GM12878 (cell line): ENCODE measurements around the gene STK11. TPM values are rescaled to one million over a fixed set of nuclear protein-coding genes. Genes with fewer than 3 reads are reported as not detected.

ENCODE experiments used
- ATAC-seq: fragments of 200-7000 bp; cut with Tn5 transposase; 3 replicates; pipeline ENCODE4 v1.9.1; 2020; ENCODE audit warnings: mild to moderate bottlenecking, moderate library complexity
- BruUV-seq: library from RNA; stranded (reverse); fragments of 400-500 nt; replicated peaks from 2 replicates; lab custom pipeline; 2021; lab: Mats Ljungman, UMichigan
- CTCF ChIA-PET: fragments of 300-600 bp; sonication (Branson Sonifier 250); formaldehyde crosslinking; extraction: SDS; loops from one replicate; lab custom pipeline; 2021; ENCODE audit warnings: inconsistent platforms; lab: Yijun Ruan, JAX
- POLR2A ChIA-PET: fragments of 350-600 bp; formaldehyde crosslinking; extraction: SDS; loops from one replicate; lab custom pipeline; 2021; ENCODE audit warnings: inconsistent platforms; lab: Charles Lee
- RAD21 ChIA-PET: fragments of 300-600 bp; sonication (Branson Sonifier 250); formaldehyde crosslinking; loops from one replicate; lab custom pipeline; 2023; ENCODE audit warnings: antibody characterized with exemption; ENCODE audit not compliant: unreplicated experiment; lab: Charles Lee
- SMC1A ChIA-PET: fragments of 300-600 bp; sonication (Branson Sonifier 250); formaldehyde crosslinking; loops from one replicate; lab custom pipeline; 2023; ENCODE audit not compliant: unreplicated experiment, uncharacterized antibody; lab: Charles Lee
- DNase-seq: peaks from one replicate; pipeline ENCODE4 v3.0.0-alpha.2; 2011; ENCODE audit warnings: low read depth, low spot score
- FAIRE-seq: peaks from 3 replicates; lab custom pipeline; 2011; peaks lifted over from hg19 to GRCh38; lab: Jason Lieb, UNC
- H2AFZ ChIP-seq: 2 replicates; pipeline ENCODE4 v1.6.0; 2011; ENCODE audit warnings: low read depth, low read length, control low read depth; ENCODE audit not compliant: control insufficient read depth
- H3K27ac ChIP-seq: 2 replicates; pipeline ENCODE4 v1.5.1; 2011; ENCODE audit warnings: control low read depth; ENCODE audit not compliant: control insufficient read depth, insufficient read depth
- H3K27me3 ChIP-seq, 2 experiments: replicated peaks in 1 of 2; 2 replicates each; pipeline versions ENCODE4 v1.6.0 to v1.6.1; 2011; ENCODE audit warnings: low read length in 1 of 2; ENCODE audit not compliant: control insufficient read depth in 2 of 2, insufficient read depth in 2 of 2
- H3K36me3 ChIP-seq, 2 experiments: 2 replicates each; pipeline ENCODE4 v1.5.1; 2011; ENCODE audit warnings: low read length in 1 of 2; ENCODE audit not compliant: control insufficient read depth in 2 of 2, insufficient read depth in 2 of 2
- H3K4me1 ChIP-seq: 2 replicates; pipeline ENCODE4 v1.6.1; 2011; ENCODE audit warnings: mild to moderate bottlenecking, low read length, moderate library complexity, mixed read lengths; ENCODE audit not compliant: control insufficient read depth, insufficient read depth
- H3K4me2 ChIP-seq: 2 replicates; pipeline ENCODE4 v1.6.0; 2011; ENCODE audit warnings: control low read depth; ENCODE audit not compliant: control insufficient read depth, insufficient read depth
- H3K4me3 ChIP-seq: fragments of 200-600 bp; sonication (generic); 2 replicates; pipeline ENCODE4 v1.5.1; 2016
- H3K79me2 ChIP-seq: 2 replicates; pipeline ENCODE4 v1.6.0; 2011; ENCODE audit warnings: low read length; ENCODE audit not compliant: control insufficient read depth, insufficient read depth
- H3K9ac ChIP-seq: 2 replicates; pipeline ENCODE4 v1.8.0; 2011; ENCODE audit warnings: low read length, control low read depth, mixed read lengths; ENCODE audit not compliant: control insufficient read depth, insufficient read depth
- H3K9me3 ChIP-seq: replicated peaks from 3 replicates; pipeline ENCODE4 v1.5.1; 2011; ENCODE audit warnings: mild to moderate bottlenecking, low read length; ENCODE audit not compliant: control insufficient read depth, insufficient read depth
- H4K20me1 ChIP-seq: 2 replicates; pipeline ENCODE4 v1.6.0; 2011; ENCODE audit not compliant: control insufficient read depth, insufficient read depth
- RCOR1 ChIP-seq: conservative IDR thresholded peaks from 2 replicates; pipeline ENCODE4 v1.6.1; 2012; ENCODE audit warnings: low read depth, low read length, improper control_type of control experiment
- ZNF24 ChIP-seq: fragments of 450-650 bp; IDR thresholded peaks from 2 replicates; pipeline ENCODE4 v1.6.1; 2017; ENCODE audit warnings: antibody characterized with exemption, mild to moderate bottlenecking
- WGBS: methylation state at CpG from one replicate; pipeline ENCODE4 v1.1.6; 2016; ENCODE audit warnings: low lambda C conversion rate; ENCODE audit not compliant: insufficient replicate concordance, insufficient coverage; ENCODE audit errors: missing lambda C conversion rate; 5-methylcytosine and 5-hydroxymethylcytosine counted together
- in situ Hi-C: fragments of 300-500 bp; cut with MboI; formaldehyde crosslinking; loops from 9 replicates; pipeline ENCODE4 v1.14.3; 2018; ENCODE audit warnings: mixed read lengths
- intact Hi-C: fragments of 100-400 bp; cut with micrococcal nuclease; formaldehyde crosslinking; loops from one replicate; pipeline ENCODE4 v1.14.2; 2022; ENCODE audit not compliant: unreplicated experiment
- polyA plus RNA-seq, 11 experiments: library from polyadenylated mRNA; depleted of rRNA in 4 of 11; unstranded in 6 of 11; stranded (reverse) in 5 of 11; fragments of >200 nt; fragmentation: Nextera tagmentation in 4 of 11; fragmentation: Illumina TruSeq in 1 of 11; extraction: Ambion mirVana in 4 of 11; extraction: Trizol in 1 of 11; gene quantifications; 1 replicate in 1 of 11; 2 replicates in 10 of 11; pipeline versions ENCODE4 v1.2.1 to v1.2.3, GENCODE V29; 2011 to 2016; ENCODE audit warnings: inconsistent platforms in 2 of 11, missing spikeins in 2 of 11, low read depth in 1 of 11
- total RNA-seq, 4 experiments: library from RNA; depleted of rRNA in 3 of 4; stranded (reverse); fragments of >200 nt in 3 of 4; fragmentation: Illumina TruSeq in 1 of 4; extraction: Trizol in 1 of 4; gene quantifications; 2 replicates each; pipeline versions ENCODE4 v1.2.1 to v1.2.3, GENCODE V29; 2013 to 2021

Gene STK11
- total and polyA plus RNA-seq, 10 of the 15 experiments (the other 5 are each of a cell fraction or from before 2014, with no cell fraction given), result 0.33 to 71.0 (median 23.8) TPM

DNA sequence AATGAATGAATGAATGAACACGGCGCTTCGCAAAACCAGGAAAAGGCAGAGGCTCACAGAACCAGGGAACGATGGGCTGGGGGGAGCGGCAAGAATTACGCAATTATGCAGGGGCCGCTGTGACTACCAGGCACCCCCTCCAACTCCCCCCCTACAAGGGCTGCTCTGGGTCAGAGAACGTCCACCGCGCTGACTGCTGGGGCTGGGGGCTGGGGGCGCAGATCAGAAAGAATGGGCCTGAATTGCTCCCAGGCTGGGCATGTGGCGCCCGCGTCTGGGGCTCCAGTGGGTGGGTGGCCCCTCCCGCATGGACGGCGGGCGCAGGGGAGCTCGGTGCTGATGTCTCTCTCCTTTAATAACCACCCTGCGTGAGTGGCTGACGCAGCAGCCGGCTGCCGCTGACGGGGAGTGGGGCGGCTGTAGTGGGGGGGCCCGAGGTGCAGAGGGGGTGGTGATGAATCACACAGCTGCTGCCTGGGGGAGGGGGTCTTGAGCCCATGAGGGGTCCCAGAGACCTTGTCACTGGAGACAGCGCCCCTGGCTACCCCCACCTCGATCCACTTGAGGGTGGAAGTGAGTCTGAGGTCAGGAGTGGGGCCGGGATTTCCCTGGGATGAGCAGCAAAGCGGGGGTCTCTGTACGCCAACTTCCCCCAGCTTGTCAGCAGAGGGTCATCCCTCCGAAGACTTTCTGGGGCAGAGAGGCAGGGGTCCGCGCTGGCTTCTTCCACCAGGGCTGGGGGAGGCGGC, 62.1 kb downstream of the STK11 start:
- FAIRE-seq (no peak), DNase-seq (no peak), ATAC-seq (no peak)
- ChIA-PET POLR2A (interaction anchor here (1.6 to 8.7 kb wide), 3 partner anchors 8 to 24 kb away, joined by 6 to 184 read pairs (median 15); partner anchors contain the start of genes ATP5F1D and FAM174C), RAD21 (interaction anchor here (1.8 to 5.1 kb wide), 3 partner anchors 9 to 23 kb away, joined by 6 to 336 read pairs (median 47); no protein-coding TSS in a partner anchor), SMC1A (interaction anchor here (7.3 kb wide), 1 partner anchor 24 kb away, joined by 172 read pairs; the partner anchor contains the start of gene ATP5F1D), CTCF (interaction anchor here (7.2 kb wide), 1 partner anchor 25 kb away, joined by 363 read pairs; the partner anchor contains the start of gene ATP5F1D)
- Histone ChIP-seq H3K4me1 (peaks cover 60% of the 10 kb centered on the region), H3K9me3 (no peaks in the 10 kb centered on the region), H2AFZ (no peak overlapping the region), H3K79me2 (peaks cover 35% of the 10 kb centered on the region), H3K4me2 (peak overlapping the region; percentile 92), H3K4me3 (peak overlapping the region; percentile 53; the same call in 1 of the 2 replicates), H3K27me3 (no peaks in the 10 kb centered on the region), H3K27ac (no peak overlapping the region), H3K9ac (no peak overlapping the region), H3K36me3 (peaks cover 11 to 15% of the 10 kb centered on the region in 2 experiments), H4K20me1 (no peaks in the 10 kb centered on the region; the same call in 1 of the 2 replicates)
- TF ChIP-seq ZNF24, result peak; percentile 85; the same call in 1 of the 2 replicates
- TF ChIP-seq RCOR1, result no peak
- whole genome bisulfite sequencing, result 23% methylated on average over 32 of the region's 35 CpGs
- in situ Hi-C loops, result loop anchor here (10.0 kb wide), 1 partner anchor 817 kb away; no protein-coding TSS in a partner anchor
- intact Hi-C loops, result no loop called here
- no TSS peak for BruUV-seq
